ENCODE measurements around the gene LMBR1. TPM values are rescaled to one million over a fixed set of nuclear protein-coding genes. Genes with fewer than 3 reads are reported as not detected.
"Not testable (repeated sequence)": the region's sequence is repeated elsewhere in the genome, so short reads cannot be mapped to it uniquely, and the experiment has no call there.

LMBR1 gene
- polyA plus RNA-seq, 10 donors = 28.0 to 46.0 (median 34.3) TPM

GRCh38 chr7:156701787-156702186 lies 191.2 kb downstream of the LMBR1 start:
- not testable (repeated sequence) for DNase-seq

DNA sequence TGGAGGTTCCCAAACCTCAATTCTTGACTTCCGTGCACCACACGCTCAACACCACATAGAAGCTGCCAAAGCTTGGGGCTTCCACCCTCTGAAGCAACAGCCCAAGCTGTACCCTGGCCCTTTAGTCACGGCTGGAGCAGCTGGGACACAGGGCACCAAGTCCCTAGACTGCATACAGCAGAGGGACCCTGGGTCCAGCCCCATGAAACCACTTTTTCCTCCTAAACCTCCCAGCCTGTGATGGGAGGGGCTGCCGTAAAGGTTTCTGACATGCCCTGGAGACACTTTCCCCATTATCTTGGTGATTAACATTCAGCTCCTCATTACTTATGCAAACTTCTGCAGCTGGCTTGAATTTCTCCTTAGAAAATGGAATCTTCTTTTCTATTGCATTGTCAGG lies 194.5 kb downstream of the LMBR1 start:
- not testable (repeated sequence) for DNase-seq

GRCh38 chr7:156697283-156697682 lies 195.7 kb downstream of the LMBR1 start:
- DNase-seq = not testable (repeated sequence)

- DNase-seq = no peak
Measured at GRCh38 chr7:156693627-156694026, 199.4 kb downstream of the LMBR1 start.

- DNase-seq = no peak
Measured at GRCh38 chr7:156692849-156693248, 200.1 kb downstream of the LMBR1 start.

- no peak for DNase-seq
Measured at GRCh38 chr7:156691764-156692163, 201.2 kb downstream of the LMBR1 start.

GRCh38 chr7:156684661-156685060 lies 208.3 kb downstream of the LMBR1 start:
- DNase-seq = no peak

GRCh38 chr7:156684251-156684650 lies 208.7 kb downstream of the LMBR1 start:
- no peak for DNase-seq

DNA sequence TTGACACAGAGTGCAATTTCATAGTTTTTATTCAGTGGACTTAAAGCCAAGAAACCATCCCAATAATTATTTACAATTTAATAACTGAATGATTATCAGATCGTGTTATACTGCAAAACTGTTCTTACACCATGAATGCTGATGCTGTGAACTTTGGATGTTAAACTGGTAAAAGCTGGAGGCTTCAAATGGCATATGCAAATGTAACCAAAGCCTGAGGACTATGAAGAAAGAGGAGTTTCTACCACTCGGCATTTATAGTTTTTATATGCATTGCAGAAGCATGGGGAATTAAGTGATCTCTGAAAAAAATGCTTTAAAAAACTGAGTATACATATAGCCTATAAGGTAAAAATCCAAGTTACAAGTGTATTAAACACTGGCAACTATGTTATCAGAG lies 210.1 kb downstream of the LMBR1 start:
- no peak for DNase-seq

GRCh38 chr7:156680281-156680680 lies 212.7 kb downstream of the LMBR1 start:
- no peak for DNase-seq

DNA sequence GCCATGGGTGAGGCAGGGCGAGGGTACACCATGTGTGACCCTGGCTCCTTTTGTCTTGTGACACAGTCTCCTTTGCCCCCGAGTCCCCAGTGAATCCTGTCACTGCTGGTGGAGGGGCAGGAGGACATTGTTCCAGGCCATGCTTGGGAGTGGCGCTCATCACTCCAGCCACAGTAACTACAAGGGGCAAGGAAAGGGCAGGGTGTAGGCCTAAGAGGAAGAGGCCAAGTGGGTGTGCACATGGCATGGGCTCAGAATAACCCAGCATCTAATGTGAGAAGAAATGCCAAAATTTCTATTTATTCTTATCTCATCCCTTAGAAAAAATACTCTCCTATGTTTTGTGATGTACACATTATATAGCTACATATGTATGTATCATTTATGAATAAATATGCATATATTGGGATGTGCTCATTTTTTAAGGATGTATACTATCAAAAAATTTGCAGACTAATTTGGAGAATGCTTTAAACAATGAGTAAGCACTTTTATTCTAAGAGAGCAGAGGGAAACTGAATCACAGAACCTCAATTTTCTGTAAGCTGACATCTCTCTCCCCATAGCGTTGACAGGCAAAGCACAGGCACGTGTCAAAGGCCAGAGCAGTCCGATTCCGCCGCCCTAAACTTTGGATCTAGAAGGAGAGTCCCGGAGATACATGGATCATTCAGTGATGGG lies 215.5 kb downstream of the LMBR1 start:
- no peak for DNase-seq

DNA sequence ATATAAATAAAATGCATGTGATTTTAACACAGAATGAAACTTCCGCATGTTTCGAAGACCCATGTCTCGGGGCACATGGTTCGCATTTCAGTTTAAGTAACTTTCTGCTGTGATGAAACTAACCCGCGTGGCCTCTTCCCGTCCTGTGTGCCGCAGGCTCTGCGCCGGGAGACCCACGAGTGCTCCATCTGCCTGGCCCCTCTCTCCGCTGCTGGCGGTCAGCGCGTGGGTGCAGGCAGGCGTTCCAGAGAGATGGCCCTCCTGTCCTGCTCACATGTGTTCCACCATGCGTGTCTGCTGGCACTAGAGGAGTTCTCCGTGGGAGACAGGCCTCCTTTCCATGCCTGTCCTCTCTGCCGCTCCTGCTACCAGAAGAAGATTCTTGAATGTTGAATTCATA lies 216.7 kb downstream of the LMBR1 start:
- no peak for DNase-seq

GRCh38 chr7:156675721-156676120 lies 217.3 kb downstream of the LMBR1 start:
- DNase-seq = no peak

DNA sequence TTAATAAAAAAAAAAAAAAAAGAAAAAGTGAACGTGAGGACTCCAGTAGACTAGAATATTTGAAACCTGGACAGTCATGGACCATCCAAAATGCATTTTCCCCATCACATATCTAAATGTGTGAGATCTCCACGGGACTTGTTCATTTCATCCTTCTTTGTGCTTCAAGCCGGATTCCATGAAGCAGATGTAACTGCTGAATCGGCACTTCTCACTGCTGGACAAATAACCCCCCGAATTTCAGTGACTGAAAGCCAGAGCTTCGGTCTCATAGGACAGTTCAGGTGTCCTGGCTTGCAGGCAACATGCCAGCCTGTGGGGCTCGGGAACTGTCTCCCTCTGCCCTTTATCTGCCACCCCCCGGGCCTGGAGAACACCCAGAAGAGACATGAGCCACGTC lies 219.1 kb downstream of the LMBR1 start:
- DNase-seq = peak in 1 of 3 donors; percentile 1

DNA sequence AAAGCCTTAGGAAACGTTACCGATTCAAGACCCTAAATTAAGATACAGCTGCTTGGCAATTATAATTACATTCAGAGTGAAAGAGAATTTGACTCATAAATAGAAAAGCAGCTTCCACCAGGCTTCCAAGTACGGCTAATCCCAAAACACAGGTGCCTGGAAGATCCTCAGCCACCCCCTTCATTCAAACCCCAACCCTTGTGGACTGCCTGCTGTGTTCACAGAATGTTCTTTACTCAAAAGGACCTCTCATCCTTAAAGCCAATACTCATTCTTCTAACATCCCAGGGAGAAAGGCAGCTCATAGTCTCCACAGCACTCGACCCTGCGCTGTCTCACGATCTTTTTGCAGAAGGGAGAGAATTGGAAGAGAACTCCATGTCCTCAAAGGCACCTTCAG lies 219.5 kb downstream of the LMBR1 start:
- no peak for DNase-seq

- DNase-seq = peak in 2 of 3 donors; percentile 2 to 6
Measured at GRCh38 chr7:156669035-156669828, 223.8 kb downstream of the LMBR1 start.

DNA sequence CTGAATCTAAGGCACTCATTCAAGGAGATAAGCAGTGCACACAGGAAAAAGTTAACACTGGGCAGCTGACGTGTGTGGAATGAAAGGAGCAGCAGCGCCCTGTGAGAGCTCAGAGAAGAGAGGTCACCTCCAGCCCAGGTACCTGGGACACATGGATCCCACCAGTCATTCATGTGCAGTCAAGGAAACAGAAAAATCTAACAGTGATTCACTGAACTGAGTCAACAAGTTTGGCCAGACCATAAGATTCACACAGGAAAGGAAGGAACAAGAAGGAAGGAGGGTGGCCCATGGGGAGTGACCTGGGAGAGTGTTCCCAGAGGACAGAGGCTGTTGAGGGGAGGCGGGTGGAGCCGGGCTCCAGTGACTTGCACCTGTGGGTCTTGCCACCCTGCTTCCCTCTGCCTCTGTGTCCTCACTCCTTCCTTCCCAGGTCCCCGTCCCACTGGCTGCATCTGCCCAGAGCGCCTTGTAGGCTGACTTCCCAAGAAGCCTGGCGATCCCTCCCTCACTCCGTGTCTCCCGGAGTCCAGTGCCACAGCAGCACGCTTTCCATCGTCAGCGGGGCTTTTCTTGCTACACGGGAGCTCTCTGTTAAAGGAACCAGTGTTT lies 224.7 kb downstream of the LMBR1 start:
- no peak for DNase-seq

DNA sequence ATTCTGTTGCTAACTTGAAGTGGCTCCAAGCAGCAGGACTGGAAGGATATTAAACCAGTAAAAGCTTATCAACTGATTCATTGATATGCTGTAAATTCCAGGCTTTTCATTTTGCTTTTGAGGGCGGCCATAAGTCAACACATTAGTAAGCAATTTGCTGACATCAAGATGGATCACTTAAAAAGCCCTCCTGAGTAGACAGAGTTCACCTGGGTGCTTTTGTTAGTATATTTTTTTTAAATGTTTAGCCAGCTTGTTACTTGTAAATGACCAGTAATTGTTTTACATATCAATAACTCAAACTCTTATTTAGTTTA lies 225.9 kb downstream of the LMBR1 start:
- DNase-seq = no peak

DNA sequence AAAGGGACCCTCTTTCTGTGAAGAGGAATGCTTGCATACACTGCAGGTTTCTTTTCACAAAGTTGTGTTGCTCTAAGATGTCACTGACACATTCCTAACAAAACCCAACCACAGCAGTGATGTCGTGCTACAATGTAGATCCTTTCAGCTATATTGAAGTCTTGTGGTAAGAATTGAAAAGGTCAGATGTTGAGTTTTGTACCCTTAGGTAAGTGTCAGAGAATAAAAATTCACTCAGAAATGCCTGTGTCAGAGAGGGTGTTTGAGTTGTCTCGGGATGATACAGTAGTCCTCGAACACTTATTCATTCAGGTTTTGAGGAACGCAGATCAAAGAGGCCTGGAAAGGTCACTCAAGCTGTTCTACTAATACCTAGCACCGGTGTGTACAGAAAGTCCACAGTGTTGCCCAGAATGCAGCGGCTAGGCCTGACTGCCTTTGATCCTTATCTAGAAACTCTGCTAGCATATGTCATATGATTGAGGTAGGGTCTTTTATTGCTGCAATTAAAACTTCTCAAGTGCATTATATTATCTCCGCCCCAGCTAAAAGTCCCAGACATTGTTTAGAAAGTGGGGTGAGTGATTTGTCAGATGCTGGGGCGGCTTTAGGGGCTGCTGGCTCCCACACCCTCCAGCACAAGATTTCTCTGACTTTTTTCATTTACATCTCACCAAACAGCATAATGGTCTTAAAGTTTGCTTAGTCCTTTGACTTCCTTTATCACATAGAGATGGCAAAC lies 226.4 kb downstream of the LMBR1 start:
- no peak for DNase-seq

- DNase-seq = no peak
Measured at GRCh38 chr7:156665101-156665500, 227.9 kb downstream of the LMBR1 start.

DNA sequence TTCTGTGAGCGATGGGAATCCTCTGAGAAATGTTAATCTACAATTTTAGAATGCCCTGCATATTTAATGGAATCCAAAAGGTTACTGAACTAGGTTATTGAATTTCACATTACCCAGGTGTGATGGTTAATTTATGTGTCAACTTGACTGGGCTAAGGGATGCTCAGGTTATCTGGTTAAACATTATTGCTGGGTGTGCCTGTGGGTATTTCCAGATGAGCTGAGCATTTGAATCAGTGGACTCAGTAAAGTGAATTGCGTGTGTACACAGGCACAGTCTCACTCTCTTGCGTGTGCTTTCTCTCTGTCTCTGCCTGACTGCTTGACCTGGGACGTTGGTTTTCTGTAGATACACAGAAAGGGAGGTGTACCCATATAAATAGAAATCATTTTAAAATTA lies 230.7 kb downstream of the LMBR1 start:
- no peak for DNase-seq

GRCh38 chr7:156661637-156662036 lies 231.3 kb downstream of the LMBR1 start:
- no peak for DNase-seq

All from muscle of back (tissue), 11 donors.